ENCODE results near the gene MPRIP.

- TF ChIP-seq, protein P1, sequence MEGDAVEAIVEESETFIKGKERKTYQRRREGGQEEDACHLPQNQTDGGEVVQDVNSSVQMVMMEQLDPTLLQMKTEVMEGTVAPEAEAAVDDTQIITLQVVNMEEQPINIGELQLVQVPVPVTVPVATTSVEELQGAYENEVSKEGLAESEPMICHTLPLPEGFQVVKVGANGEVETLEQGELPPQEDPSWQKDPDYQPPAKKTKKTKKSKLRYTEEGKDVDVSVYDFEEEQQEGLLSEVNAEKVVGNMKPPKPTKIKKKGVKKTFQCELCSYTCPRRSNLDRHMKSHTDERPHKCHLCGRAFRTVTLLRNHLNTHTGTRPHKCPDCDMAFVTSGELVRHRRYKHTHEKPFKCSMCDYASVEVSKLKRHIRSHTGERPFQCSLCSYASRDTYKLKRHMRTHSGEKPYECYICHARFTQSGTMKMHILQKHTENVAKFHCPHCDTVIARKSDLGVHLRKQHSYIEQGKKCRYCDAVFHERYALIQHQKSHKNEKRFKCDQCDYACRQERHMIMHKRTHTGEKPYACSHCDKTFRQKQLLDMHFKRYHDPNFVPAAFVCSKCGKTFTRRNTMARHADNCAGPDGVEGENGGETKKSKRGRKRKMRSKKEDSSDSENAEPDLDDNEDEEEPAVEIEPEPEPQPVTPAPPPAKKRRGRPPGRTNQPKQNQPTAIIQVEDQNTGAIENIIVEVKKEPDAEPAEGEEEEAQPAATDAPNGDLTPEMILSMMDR (IDR thresholded peaks at IDR 0.05) = no peak
- no peak for TF ChIP-seq POLR2A (IDR thresholded peaks at IDR 0.05)
- no peak for TF ChIP-seq POLR2AphosphoS5 (IDR thresholded peaks at IDR 0.05)
These were observed 63.7 kb downstream of the MPRIP start for GRCh38 chr17:17105976-17106375.
